PFSK-1 (cell line): ENCODE measurements around the gene COX11.

Source experiments
- FOXP2 ChIP-seq: optimal IDR thresholded peaks from 2 replicates; pipeline ENCODE3; 2011; ENCODE audit warnings: borderline replicate concordance, control low read depth, inconsistent platforms; ENCODE audit not compliant: insufficient read depth; ENCODE audit errors: extremely low read length, extremely low read depth
- POLR2AphosphoS5 ChIP-seq: IDR thresholded peaks from 2 replicates; pipeline ENCODE4 v1.6.1; 2012; ENCODE audit warnings: low read depth, mild to moderate bottlenecking, control low read depth, low read length, moderate library complexity
- SIN3A ChIP-seq: IDR thresholded peaks from 2 replicates; pipeline ENCODE4 v1.6.1; 2012; ENCODE audit warnings: mild to moderate bottlenecking, low read length, moderate library complexity, borderline replicate concordance; ENCODE audit not compliant: insufficient read depth
- TAF1 ChIP-seq: IDR thresholded peaks from 2 replicates; pipeline ENCODE4 v1.6.1; 2012; ENCODE audit warnings: low read length, control low read depth, borderline replicate concordance; ENCODE audit not compliant: insufficient read depth
- TF ChIP-seq, protein P1 (sequence below), 2 experiments: IDR thresholded peaks; 2 replicates each; pipeline versions ENCODE4 v1.6.1 to v1.8.0; 2011 to 2012; ENCODE audit warnings: low read depth in 2 of 2, low read length in 2 of 2, control low read depth in 1 of 2, inconsistent platforms in 1 of 2, mild to moderate bottlenecking in 1 of 2, moderate library complexity in 1 of 2; ENCODE audit not compliant: insufficient read depth in 1 of 2

COX11 gene

DNA sequence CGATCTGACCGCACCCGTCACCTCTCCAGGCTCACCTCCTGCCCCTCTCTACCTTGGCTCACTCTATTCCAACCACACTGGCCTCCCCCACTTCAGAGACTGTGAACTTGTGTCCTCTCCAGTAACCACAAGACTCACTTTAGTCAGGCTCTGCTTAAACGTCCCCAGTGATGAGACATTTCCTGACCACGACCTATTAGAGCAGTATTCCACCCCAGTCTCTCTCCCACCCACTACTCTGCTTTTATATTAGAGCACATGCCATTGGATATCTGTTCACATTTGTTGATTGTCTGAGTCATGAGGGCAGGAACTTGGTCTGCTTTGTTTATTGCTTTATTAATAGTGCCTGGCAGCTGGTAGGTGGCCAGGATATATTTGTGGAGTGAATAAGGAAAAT lies 20.1 kb downstream of the COX11 start:
- TF ChIP-seq POLR2AphosphoS5 = no peak
- no peak for TF ChIP-seq SIN3A
- TF ChIP-seq TAF1 = no peak
- no peak for TF ChIP-seq FOXP2
- TF ChIP-seq, protein P1, sequence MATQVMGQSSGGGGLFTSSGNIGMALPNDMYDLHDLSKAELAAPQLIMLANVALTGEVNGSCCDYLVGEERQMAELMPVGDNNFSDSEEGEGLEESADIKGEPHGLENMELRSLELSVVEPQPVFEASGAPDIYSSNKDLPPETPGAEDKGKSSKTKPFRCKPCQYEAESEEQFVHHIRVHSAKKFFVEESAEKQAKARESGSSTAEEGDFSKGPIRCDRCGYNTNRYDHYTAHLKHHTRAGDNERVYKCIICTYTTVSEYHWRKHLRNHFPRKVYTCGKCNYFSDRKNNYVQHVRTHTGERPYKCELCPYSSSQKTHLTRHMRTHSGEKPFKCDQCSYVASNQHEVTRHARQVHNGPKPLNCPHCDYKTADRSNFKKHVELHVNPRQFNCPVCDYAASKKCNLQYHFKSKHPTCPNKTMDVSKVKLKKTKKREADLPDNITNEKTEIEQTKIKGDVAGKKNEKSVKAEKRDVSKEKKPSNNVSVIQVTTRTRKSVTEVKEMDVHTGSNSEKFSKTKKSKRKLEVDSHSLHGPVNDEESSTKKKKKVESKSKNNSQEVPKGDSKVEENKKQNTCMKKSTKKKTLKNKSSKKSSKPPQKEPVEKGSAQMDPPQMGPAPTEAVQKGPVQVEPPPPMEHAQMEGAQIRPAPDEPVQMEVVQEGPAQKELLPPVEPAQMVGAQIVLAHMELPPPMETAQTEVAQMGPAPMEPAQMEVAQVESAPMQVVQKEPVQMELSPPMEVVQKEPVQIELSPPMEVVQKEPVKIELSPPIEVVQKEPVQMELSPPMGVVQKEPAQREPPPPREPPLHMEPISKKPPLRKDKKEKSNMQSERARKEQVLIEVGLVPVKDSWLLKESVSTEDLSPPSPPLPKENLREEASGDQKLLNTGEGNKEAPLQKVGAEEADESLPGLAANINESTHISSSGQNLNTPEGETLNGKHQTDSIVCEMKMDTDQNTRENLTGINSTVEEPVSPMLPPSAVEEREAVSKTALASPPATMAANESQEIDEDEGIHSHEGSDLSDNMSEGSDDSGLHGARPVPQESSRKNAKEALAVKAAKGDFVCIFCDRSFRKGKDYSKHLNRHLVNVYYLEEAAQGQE (IDR thresholded peaks at IDR 0.05; ENCODE audit: insufficient read depth in 1 of 2, low read depth in 2 of 2, low read length in 2 of 2) = no peak

DNA sequence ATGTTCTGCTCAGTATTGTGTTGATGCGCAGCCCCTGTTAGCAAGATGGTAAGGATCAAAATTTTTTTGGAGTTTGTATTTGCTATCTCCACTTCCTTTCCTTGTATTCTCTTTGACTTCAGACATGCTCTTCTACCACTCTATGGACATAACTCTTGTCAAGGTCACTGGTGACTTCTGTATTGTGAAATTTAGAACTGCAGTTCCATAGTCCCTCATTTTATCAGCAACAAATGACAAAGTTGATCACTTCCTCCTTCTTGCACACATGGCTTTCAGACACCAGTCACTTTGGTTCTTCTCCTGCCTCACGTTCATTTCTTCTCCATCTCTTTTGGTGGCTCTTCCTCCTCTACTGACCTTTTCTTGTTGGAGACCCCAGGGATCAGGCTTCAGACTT lies 21.1 kb downstream of the COX11 start:
- TF ChIP-seq TAF1 = no peak

DNA sequence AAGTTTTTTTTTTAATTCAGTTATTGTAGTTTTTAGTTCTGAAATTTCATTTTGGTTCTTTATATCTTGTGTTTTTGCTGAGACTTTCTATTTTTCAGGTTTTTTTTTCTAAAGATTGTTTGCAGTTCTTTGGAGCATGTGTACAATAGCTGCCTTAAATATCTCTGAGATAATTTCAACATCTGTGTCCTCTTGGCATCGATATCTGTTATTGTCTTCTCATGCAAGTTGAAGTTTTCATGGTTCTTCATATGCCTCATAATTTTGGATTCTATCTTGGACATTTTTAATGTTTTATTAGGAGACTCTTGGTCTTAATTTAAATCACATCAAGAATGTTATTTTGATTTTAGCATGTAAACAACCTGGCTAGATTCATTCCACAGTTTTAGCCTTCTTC lies 22.8 kb downstream of the COX11 start:
- TF ChIP-seq FOXP2 = no peak
- no peak for TF ChIP-seq TAF1
- TF ChIP-seq SIN3A = no peak
- TF ChIP-seq POLR2AphosphoS5 = no peak

DNA sequence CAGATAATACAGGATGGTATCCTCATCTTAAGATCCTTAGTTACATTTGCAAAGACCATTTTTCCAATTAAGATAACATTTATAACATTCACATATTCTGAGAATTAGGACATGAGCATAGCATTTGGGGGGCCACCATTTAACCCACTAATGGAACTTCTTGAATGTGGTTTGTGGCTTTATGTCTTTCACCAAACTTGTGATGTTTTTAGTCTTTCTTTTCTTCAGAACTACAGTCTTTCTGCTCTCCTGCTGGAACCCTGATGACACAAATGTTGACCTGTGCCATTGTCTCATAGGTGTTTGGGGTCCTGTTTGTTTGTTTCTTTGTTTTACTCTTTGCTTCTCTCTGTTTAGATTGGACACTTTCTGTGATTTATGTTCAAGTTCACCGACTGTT lies 23.2 kb downstream of the COX11 start:
- no peak for TF ChIP-seq SIN3A
- no peak for TF ChIP-seq FOXP2
- TF ChIP-seq, protein P1 (IDR thresholded peaks at IDR 0.05; ENCODE audit: insufficient read depth in 1 of 2, low read depth in 2 of 2, low read length in 2 of 2) = no peak
- TF ChIP-seq TAF1 = no peak
- TF ChIP-seq POLR2AphosphoS5 = no peak

- TF ChIP-seq SIN3A = no peak
- TF ChIP-seq, protein P1 (IDR thresholded peaks at IDR 0.05; ENCODE audit: insufficient read depth in 1 of 2, low read depth in 2 of 2, low read length in 2 of 2) = no peak
- TF ChIP-seq POLR2AphosphoS5 = no peak
- TF ChIP-seq TAF1 = no peak
- TF ChIP-seq FOXP2 = no peak
Observed at GRCh38 chr17:54944796-54945195, 23.7 kb downstream of the COX11 start.

DNA sequence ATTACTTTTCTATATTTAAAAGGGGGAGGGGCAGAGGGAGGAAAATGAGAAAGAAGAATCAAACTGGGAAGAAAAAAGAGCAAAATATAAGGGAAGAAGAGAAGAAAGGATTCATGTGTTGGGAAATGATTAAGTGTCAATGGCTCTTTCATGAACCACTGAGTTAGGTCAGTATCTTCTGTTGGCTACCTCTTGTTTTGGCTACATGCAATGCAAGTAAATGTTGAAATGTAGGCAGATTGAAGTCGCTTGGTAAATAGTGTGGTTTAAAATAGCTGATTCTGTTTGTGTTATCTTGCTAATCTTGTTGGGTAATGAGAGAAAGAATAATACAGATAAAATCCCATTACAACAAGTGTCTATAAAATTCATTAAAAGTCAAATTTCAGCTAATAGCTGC lies 27.2 kb downstream of the COX11 start:
- TF ChIP-seq FOXP2 = no peak

DNA sequence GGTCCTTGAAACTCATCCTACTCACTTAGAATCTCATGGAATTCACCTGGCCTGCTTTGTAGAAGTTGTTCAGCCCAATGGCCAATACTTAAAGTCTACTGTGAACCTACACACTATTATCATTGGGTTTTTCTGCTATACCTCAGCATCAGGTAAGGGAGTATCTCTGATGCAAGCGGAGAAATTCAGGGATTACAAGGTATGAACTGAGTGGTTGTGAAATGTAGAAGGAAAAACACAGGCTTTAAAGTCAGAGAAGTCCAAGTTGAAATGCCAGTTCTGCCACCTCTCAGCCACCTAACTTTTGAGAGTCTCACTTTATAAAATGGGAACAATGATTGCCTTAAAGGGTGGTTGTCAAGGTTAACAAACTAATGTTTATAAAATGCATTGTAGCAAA lies 31.0 kb downstream of the COX11 start:
- TF ChIP-seq FOXP2 (no peak), POLR2AphosphoS5 (no peak), SIN3A (no peak), TAF1 (no peak)
- TF ChIP-seq, protein P1 (IDR thresholded peaks at IDR 0.05; ENCODE audit: insufficient read depth in 1 of 2, low read depth in 2 of 2, low read length in 2 of 2) = no peak
